Retinal pigment epithelial cell (primary cell): ENCODE data around the gene AP2S1.

Source experiments
- DNase-seq: peaks from one replicate; pipeline ENCODE4 v3.0.0-alpha.2; 2010; ENCODE audit warnings: low read depth
- H3K4me3 ChIP-seq: 2 replicates; pipeline ENCODE4 v1.5.1; 2011; ENCODE audit warnings: mild to moderate bottlenecking, low read length, control low read depth, moderate library complexity
- CTCF ChIP-seq: conservative IDR thresholded peaks from 2 replicates; pipeline ENCODE4 v1.5.1; 2011; ENCODE audit warnings: low read depth, low read length, control low read depth, inconsistent platforms

AP2S1 gene

GRCh38 chr19:46847528-46847927 lies 3.1 kb downstream of the AP2S1 start:
- TF ChIP-seq CTCF, result no peak
- no peak overlapping the region for H3K4me3 ChIP-seq
- no peak for DNase-seq

GRCh38 chr19:46845959-46846459 lies 4.6 kb downstream of the AP2S1 start:
- no peak for TF ChIP-seq CTCF
- no peak overlapping the region for H3K4me3 ChIP-seq
- DNase-seq, result no peak

- no peak for DNase-seq
- TF ChIP-seq CTCF, result no peak
These were observed 6.6 kb downstream of the AP2S1 start for GRCh38 chr19:46844067-46844489.

GRCh38 chr19:46842791-46843190 lies 7.9 kb downstream of the AP2S1 start:
- no peak for DNase-seq
- no peak overlapping the region for H3K4me3 ChIP-seq
- TF ChIP-seq CTCF, result no peak

More at GRCh38 chr19:46844067-46844489, 6.6 kb downstream of the AP2S1 start:
- H3K4me3 ChIP-seq, result no peak overlapping the region

- DNase-seq, result peak; percentile 34
- TF ChIP-seq CTCF, result no peak
- no peak overlapping the region for H3K4me3 ChIP-seq
These were observed 9.1 kb downstream of the AP2S1 start for GRCh38 chr19:46841458-46842083.

- no peak for DNase-seq
- peak; percentile 84 for TF ChIP-seq CTCF
- H3K4me3 ChIP-seq, result no peak overlapping the region
These were observed 10.1 kb downstream of the AP2S1 start for GRCh38 chr19:46840498-46840942.

- no peak for DNase-seq
- TF ChIP-seq CTCF, result no peak
These were observed 10.7 kb downstream of the AP2S1 start for GRCh38 chr19:46839752-46840497.

More at GRCh38 chr19:46839752-46840497, 10.7 kb downstream of the AP2S1 start:
- H3K4me3 ChIP-seq, result no peak overlapping the region
